Neural cell (in vitro differentiated cells): ENCODE results near the gene IFI27. TPM values are rescaled to one million over a fixed set of nuclear protein-coding genes. Genes with fewer than 3 reads are reported as not detected.

ENCODE experiments used
- H2AFZ ChIP-seq: fragments of 200-600, 300-800 bp; sonication (generic), shearing (Covaris generic); 2 replicates; pipeline ENCODE4 v1.6.0; 2014; ENCODE audit warnings: low read depth, mild to moderate bottlenecking, antibody characterized with exemption, low read length, moderate library complexity
- H3F3A ChIP-seq: fragments of 200-600 bp; shearing (Covaris generic); 2 replicates; pipeline ENCODE4 v1.6.1; 2016; ENCODE audit warnings: mild to moderate bottlenecking, moderate library complexity, mixed read lengths, antibody characterized with exemption, low read length; ENCODE audit not compliant: insufficient read depth, poor library complexity, severe bottlenecking
- H3K27ac ChIP-seq: fragments of 200-600, 300-800 bp; sonication (generic), shearing (Covaris generic); 2 replicates; pipeline ENCODE4 v1.5.1; 2014; ENCODE audit warnings: mild to moderate bottlenecking, low read length, moderate library complexity
- H3K27me3 ChIP-seq: fragments of 300-800, 200-600 bp; sonication (generic), shearing (Covaris generic); 2 replicates; pipeline ENCODE4 v1.6.0; 2014; ENCODE audit warnings: mild to moderate bottlenecking, low read depth, low read length, moderate library complexity; ENCODE audit not compliant: insufficient read depth
- H3K36me3 ChIP-seq: fragments of 300-800, 200-600 bp; sonication (generic), shearing (Covaris generic); 2 replicates; pipeline ENCODE4 v1.5.1; 2014; ENCODE audit warnings: mild to moderate bottlenecking, antibody characterized with exemption, low read length, moderate library complexity; ENCODE audit not compliant: insufficient read depth
- H3K4me2 ChIP-seq: fragments of 300-800, 200-600 bp; sonication (generic), shearing (Covaris generic); 2 replicates; pipeline ENCODE4 v1.6.0; 2014; ENCODE audit warnings: mild to moderate bottlenecking, low read length
- H3K4me3 ChIP-seq: fragments of 300-800, 200-600 bp; sonication (generic), shearing (Covaris generic); 2 replicates; pipeline ENCODE4 v1.5.1; 2014; ENCODE audit warnings: mild to moderate bottlenecking, low read length, moderate library complexity
- H3K79me2 ChIP-seq: fragments of 200-600 bp; shearing (Covaris generic); replicated peaks from 2 replicates; pipeline ENCODE4 v1.6.0; 2014; ENCODE audit warnings: mild to moderate bottlenecking, low read length, moderate library complexity; ENCODE audit not compliant: insufficient read depth
- H3K9ac ChIP-seq: fragments of 300-800, 200-600 bp; sonication (generic), shearing (Covaris generic); 2 replicates; pipeline ENCODE4 v1.6.1; 2016; ENCODE audit warnings: mild to moderate bottlenecking, low read length, mixed read lengths
- H3K9me2 ChIP-seq: fragments of 200-600 bp; shearing (Covaris generic); 2 replicates; pipeline ENCODE4 v1.6.1; 2016; ENCODE audit warnings: mild to moderate bottlenecking, low read length, mixed read lengths; ENCODE audit not compliant: insufficient read depth
- H3K9me3 ChIP-seq: fragments of 200-600, 300-800 bp; sonication (generic), shearing (Covaris generic); 2 replicates; pipeline ENCODE4 v1.6.1; 2016; ENCODE audit warnings: mild to moderate bottlenecking, mixed run types, low read length, moderate library complexity, mixed read lengths
- H4K20me1 ChIP-seq: fragments of 200-600 bp; shearing (Covaris generic); 2 replicates; pipeline ENCODE4 v1.6.1; 2016; ENCODE audit warnings: mild to moderate bottlenecking, mixed run types; ENCODE audit not compliant: insufficient read depth
- EP300 ChIP-seq: fragments of 450-650 bp; conservative IDR thresholded peaks from 2 replicates; pipeline ENCODE4 v1.6.1; 2014; ENCODE audit warnings: antibody characterized with exemption, mild to moderate bottlenecking, moderate library complexity; ENCODE audit not compliant: poor library complexity, severe bottlenecking
- EZH2 ChIP-seq: fragments of 200-600, 300-800 bp; shearing (Covaris generic), sonication (generic); IDR thresholded peaks from 2 replicates; pipeline ENCODE4 v1.6.1; 2014; ENCODE audit warnings: antibody characterized with exemption, low read length, borderline replicate concordance, mild to moderate bottlenecking; ENCODE audit not compliant: insufficient read depth, poor library complexity, severe bottlenecking
- MXI1 ChIP-seq: fragments of 450-650 bp; conservative IDR thresholded peaks from 2 replicates; pipeline ENCODE4 v1.6.1; 2014; ENCODE audit warnings: antibody characterized with exemption, mild to moderate bottlenecking; ENCODE audit not compliant: poor library complexity, severe bottlenecking
- POLR2AphosphoS5 ChIP-seq: IDR thresholded peaks from 2 replicates; pipeline ENCODE4 v1.6.1; 2012
- RAD21 ChIP-seq: fragments of 450-650 bp; conservative IDR thresholded peaks from 2 replicates; pipeline ENCODE4 v1.6.1; 2014; ENCODE audit warnings: antibody characterized with exemption, mild to moderate bottlenecking, moderate library complexity
- SMC3 ChIP-seq: fragments of 450-650 bp; conservative IDR thresholded peaks from 2 replicates; pipeline ENCODE4 v1.6.1; 2014; ENCODE audit warnings: antibody characterized with exemption, mild to moderate bottlenecking, moderate library complexity; ENCODE audit not compliant: poor library complexity
- TAF1 ChIP-seq: IDR thresholded peaks from 2 replicates; pipeline ENCODE4 v1.6.1; 2012; ENCODE audit warnings: low read depth
- polyA plus RNA-seq: library from polyadenylated mRNA; depleted of rRNA; stranded (reverse); fragments of >200 nt; gene quantifications from 2 replicates; pipeline ENCODE4 v1.2.3, GENCODE V29; 2014
- TF ChIP-seq, protein P1 (sequence below): fragments of 450-650 bp; IDR thresholded peaks from 2 replicates; pipeline ENCODE4 v1.5.1; 2014; ENCODE audit warnings: antibody characterized with exemption, mild to moderate bottlenecking, moderate library complexity; ENCODE audit not compliant: poor library complexity, severe bottlenecking
- TF ChIP-seq, protein P2 (sequence below): IDR thresholded peaks from 2 replicates; pipeline ENCODE4 v1.6.1; 2012; ENCODE audit warnings: borderline replicate concordance

The IFI27 gene
- polyA plus RNA-seq, 1 donor from 2014 or later: 2.2 TPM

DNA sequence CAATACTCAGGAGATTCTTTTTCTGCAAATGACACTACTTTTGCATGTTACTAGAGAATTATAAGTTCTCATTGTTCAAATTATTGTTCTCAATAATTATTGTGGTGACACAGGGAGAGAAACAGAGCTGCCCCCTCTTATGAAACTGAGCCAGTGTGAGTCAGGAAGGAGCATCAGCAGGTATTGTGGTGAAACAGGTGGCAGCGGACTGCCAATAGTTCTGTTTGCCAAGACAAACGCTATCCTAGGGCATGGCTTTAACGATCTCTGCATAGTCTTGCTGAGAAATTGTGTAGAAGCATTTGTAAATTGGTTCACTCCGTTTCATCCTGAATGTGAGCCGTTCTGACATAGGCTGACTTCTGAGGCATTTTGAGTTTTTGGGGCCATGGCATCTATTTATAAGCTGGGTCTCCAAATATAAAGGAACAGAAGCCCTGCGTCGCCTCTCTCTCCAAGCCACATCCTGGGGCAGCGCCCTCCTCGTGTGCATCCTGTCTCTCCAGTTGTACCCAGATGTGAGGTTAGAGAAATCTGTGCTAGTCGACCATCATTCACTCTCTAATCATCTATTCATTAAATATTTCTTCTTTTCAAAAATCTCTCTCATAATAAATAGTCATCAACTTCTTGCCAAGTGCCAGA is 47.8 kb downstream of the IFI27 start:
- Histone ChIP-seq H3F3A (no peaks in the 10 kb centered on the region), H3K27ac (no peak overlapping the region), H3K79me2 (no peaks in the 10 kb centered on the region), H3K9me3 (no peaks in the 10 kb centered on the region), H3K27me3 (no peaks in the 10 kb centered on the region), H4K20me1 (no peaks in the 10 kb centered on the region), H3K4me3 (no peak overlapping the region), H3K36me3 (no peaks in the 10 kb centered on the region), H3K4me2 (no peak overlapping the region), H3K9ac (no peak overlapping the region), H2AFZ (no peak overlapping the region), H3K9me2 (no peaks in the 10 kb centered on the region)
- no peak for TF ChIP-seq TAF1
- TF ChIP-seq, protein P1, sequence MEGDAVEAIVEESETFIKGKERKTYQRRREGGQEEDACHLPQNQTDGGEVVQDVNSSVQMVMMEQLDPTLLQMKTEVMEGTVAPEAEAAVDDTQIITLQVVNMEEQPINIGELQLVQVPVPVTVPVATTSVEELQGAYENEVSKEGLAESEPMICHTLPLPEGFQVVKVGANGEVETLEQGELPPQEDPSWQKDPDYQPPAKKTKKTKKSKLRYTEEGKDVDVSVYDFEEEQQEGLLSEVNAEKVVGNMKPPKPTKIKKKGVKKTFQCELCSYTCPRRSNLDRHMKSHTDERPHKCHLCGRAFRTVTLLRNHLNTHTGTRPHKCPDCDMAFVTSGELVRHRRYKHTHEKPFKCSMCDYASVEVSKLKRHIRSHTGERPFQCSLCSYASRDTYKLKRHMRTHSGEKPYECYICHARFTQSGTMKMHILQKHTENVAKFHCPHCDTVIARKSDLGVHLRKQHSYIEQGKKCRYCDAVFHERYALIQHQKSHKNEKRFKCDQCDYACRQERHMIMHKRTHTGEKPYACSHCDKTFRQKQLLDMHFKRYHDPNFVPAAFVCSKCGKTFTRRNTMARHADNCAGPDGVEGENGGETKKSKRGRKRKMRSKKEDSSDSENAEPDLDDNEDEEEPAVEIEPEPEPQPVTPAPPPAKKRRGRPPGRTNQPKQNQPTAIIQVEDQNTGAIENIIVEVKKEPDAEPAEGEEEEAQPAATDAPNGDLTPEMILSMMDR: no peak
- no peak for TF ChIP-seq RAD21
- no peak for TF ChIP-seq MXI1
- TF ChIP-seq, protein P2, sequence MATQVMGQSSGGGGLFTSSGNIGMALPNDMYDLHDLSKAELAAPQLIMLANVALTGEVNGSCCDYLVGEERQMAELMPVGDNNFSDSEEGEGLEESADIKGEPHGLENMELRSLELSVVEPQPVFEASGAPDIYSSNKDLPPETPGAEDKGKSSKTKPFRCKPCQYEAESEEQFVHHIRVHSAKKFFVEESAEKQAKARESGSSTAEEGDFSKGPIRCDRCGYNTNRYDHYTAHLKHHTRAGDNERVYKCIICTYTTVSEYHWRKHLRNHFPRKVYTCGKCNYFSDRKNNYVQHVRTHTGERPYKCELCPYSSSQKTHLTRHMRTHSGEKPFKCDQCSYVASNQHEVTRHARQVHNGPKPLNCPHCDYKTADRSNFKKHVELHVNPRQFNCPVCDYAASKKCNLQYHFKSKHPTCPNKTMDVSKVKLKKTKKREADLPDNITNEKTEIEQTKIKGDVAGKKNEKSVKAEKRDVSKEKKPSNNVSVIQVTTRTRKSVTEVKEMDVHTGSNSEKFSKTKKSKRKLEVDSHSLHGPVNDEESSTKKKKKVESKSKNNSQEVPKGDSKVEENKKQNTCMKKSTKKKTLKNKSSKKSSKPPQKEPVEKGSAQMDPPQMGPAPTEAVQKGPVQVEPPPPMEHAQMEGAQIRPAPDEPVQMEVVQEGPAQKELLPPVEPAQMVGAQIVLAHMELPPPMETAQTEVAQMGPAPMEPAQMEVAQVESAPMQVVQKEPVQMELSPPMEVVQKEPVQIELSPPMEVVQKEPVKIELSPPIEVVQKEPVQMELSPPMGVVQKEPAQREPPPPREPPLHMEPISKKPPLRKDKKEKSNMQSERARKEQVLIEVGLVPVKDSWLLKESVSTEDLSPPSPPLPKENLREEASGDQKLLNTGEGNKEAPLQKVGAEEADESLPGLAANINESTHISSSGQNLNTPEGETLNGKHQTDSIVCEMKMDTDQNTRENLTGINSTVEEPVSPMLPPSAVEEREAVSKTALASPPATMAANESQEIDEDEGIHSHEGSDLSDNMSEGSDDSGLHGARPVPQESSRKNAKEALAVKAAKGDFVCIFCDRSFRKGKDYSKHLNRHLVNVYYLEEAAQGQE: no peak

GRCh38 chr14:94161058-94161457 is 50.5 kb downstream of the IFI27 start:
- no peak for TF ChIP-seq TAF1
- TF ChIP-seq EP300: no peak
- no peak for TF ChIP-seq RAD21
- no peak for TF ChIP-seq MXI1
- TF ChIP-seq SMC3: no peak
- no peak for TF ChIP-seq EZH2
- TF ChIP-seq, protein P1: no peak
- TF ChIP-seq POLR2AphosphoS5: no peak
- TF ChIP-seq, protein P2: no peak
- no peaks in the 10 kb centered on the region for H3K79me2 ChIP-seq
- no peaks in the 10 kb centered on the region for H3K9me3 ChIP-seq
- H3K27me3 ChIP-seq: no peaks in the 10 kb centered on the region
- no peak overlapping the region for H2AFZ ChIP-seq
- H3F3A ChIP-seq: peaks cover 5% of the 10 kb centered on the region
- no peak overlapping the region for H3K27ac ChIP-seq
- no peaks in the 10 kb centered on the region for H3K36me3 ChIP-seq
- H3K9ac ChIP-seq: no peak overlapping the region
- H3K4me3 ChIP-seq: no peak overlapping the region
- H3K9me2 ChIP-seq: no peaks in the 10 kb centered on the region
- H3K4me2 ChIP-seq: no peak overlapping the region
- no peaks in the 10 kb centered on the region for H4K20me1 ChIP-seq
